ENCODE measurements around the gene ZNF346.

Gene ZNF346

DNA sequence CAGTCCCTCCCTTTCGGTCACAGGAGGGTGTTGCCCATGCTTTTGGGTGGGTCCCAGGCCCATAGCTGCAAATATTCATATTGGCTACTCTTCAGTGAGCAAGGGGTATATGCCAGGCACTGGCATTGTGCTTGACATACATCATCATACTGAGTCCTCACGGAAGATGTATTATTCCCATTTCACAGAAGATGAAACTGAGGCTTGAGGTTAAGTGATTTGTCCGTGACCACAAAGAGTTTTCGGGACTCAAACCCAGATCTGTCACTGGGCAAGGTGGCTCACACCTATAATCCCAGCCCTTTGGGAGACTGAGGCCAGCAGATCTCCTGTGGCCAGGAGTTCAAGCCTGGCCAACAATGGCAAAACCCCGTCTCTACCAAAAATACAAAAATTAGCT lies 57.8 kb downstream of the ZNF346 start:
- H3K27me3 ChIP-seq: no peaks in the 10 kb centered on the region
- no peaks in the 10 kb centered on the region for H4K20me1 ChIP-seq
- no peak for TF ChIP-seq Cebpa-rat (IDR thresholded peaks at IDR 0.05)
- H3K4me3 ChIP-seq: no peak overlapping the region
- peaks cover 8% of the 10 kb centered on the region; the same call in 1 of the 2 replicates for H3K36me3 ChIP-seq
- no peak overlapping the region for H3K27ac ChIP-seq
- peaks cover 23% of the 10 kb centered on the region for H3K4me1 ChIP-seq
- no peaks in the 10 kb centered on the region for H3K9me3 ChIP-seq
- H3K9ac ChIP-seq: no peak overlapping the region
- no peak overlapping the region for H3K4me2 ChIP-seq

DNA sequence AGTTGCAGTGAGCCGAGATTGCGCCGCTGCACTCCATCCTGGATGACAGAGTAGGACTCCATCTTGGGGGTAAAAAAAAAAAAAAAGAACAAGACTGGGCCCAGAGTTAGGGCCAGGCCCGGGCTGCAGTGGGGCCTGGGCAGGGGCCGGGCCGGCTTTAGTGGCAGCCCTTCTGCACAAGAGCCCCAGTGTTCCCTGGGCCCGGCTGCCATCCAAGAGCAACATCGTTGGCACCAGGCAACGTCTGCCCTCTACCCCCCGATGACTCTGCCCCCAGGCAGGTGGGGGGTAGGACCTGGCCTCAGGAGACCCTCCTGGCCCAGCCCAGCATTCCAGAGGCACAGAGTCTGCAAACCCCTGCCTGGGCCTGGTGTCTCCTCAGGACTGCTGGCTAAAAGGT lies 59.4 kb downstream of the ZNF346 start:
- Histone ChIP-seq H3K4me1 (peaks cover 36% of the 10 kb centered on the region), H3K9ac (no peak overlapping the region), H3K4me3 (no peak overlapping the region), H4K20me1 (no peaks in the 10 kb centered on the region), H3K27ac (no peak overlapping the region), H3K36me3 (no peaks in the 10 kb centered on the region), H3K27me3 (no peaks in the 10 kb centered on the region), H3K4me2 (no peak overlapping the region), H3K9me3 (no peaks in the 10 kb centered on the region)
- no peak for TF ChIP-seq Cebpa-rat (IDR thresholded peaks at IDR 0.05)

- Histone ChIP-seq H3K9me3 (no peaks in the 10 kb centered on the region), H3K4me3 (no peak overlapping the region), H3K36me3 (no peaks in the 10 kb centered on the region), H3K27ac (no peak overlapping the region), H4K20me1 (no peaks in the 10 kb centered on the region), H3K27me3 (no peaks in the 10 kb centered on the region), H3K9ac (no peak overlapping the region), H3K4me2 (no peak overlapping the region), H3K4me1 (peaks cover 48% of the 10 kb centered on the region)
- TF ChIP-seq Cebpa-rat (IDR thresholded peaks at IDR 0.05): no peak
Measured at GRCh38 chr5:177083357-177083756, 60.9 kb downstream of the ZNF346 start.

GRCh38 chr5:177084175-177084574 lies 61.7 kb downstream of the ZNF346 start:
- TF ChIP-seq Cebpa-rat (IDR thresholded peaks at IDR 0.05): no peak
- Histone ChIP-seq H3K4me3 (no peak overlapping the region), H3K36me3 (no peaks in the 10 kb centered on the region), H3K4me2 (no peak overlapping the region; the same call in 1 of the 2 replicates), H3K9me3 (no peaks in the 10 kb centered on the region), H4K20me1 (no peaks in the 10 kb centered on the region), H3K27me3 (no peaks in the 10 kb centered on the region), H3K27ac (no peak overlapping the region), H3K9ac (no peak overlapping the region), H3K4me1 (peaks cover 53% of the 10 kb centered on the region)

DNA sequence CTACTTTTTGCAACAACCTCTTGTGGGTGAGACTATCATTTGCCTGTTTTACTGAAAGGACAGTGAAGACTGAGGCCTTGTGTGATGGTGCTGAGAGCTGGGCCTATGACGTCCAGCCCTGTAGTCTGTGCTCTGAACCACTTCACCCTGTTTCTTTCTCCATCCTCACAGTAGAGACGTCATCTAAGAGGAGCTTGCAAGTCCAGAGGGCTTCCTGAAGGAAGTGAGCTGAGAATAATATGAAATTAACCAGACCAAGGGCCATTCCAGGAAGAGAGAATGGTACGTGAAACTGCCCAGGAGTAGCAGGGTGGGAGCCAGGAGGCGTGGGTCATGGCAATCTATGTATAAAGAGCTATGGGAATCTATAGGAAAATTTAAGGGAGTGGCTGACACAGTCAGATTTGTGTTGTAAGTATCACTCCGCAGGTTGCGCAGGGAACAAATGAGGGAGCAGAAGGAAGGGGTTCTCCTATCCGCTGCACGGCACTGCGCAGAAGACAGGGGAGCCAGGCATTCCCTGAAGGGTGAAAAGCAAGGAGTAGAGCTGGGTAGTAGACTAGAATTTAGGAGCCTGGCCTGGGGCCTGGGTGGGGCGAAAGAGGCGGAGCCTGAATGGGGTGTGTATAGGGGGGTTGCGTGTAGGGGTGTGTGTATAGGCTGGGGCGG lies 63.6 kb downstream of the ZNF346 start:
- Histone ChIP-seq H3K27me3 (no peaks in the 10 kb centered on the region), H3K9me3 (no peaks in the 10 kb centered on the region), H3K4me3 (no peak overlapping the region), H4K20me1 (no peaks in the 10 kb centered on the region), H3K4me1 (peaks cover 58% of the 10 kb centered on the region), H3K4me2 (peak overlapping the region; percentile 73), H3K36me3 (no peaks in the 10 kb centered on the region), H3K9ac (no peak overlapping the region), H3K27ac (peak overlapping the region; percentile 28; the same call in 1 of the 2 replicates)
- TF ChIP-seq Cebpa-rat (IDR thresholded peaks at IDR 0.05): no peak

DNA sequence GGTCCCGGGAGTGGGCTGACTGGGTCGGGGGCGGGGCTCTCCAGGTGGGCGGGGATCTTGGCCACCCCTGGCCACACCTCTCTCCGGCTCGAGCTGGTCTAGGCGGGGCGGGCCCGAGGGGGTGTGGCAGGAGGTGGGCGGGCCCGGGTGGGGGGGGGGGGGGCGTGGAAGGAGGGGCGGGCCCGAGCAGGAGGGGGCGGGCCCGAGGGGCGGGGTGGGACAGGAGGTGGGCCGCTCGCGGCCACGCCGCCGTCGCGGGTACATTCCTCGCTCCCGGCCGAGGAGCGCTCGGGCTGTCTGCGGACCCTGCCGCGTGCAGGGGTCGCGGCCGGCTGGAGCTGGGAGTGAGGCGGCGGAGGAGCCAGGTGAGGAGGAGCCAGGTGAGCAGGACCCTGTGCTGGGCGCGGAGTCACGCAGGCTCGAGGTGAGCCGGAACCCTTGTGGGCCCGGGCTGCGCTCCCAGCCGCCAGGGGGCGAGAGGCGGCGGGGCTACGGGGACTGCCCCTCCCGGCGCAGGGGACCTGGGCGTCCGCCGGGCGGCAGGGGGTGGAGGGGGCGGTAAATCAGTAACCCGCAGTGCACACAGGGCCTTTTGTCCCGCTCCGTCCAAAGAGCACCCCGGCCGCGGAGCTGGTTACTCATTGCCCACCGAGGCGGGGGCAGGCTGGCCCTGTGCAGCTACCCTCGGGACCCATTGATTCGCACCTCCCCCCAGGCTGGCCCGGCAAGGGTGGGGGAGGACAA lies 64.3 kb downstream of the ZNF346 start, which contains the start of gene FGFR4:
Gene FGFR4, plus strand, starts transcription at position 262 of the 744 bp plus-strand sequence. CDS start 2,688 bp downstream, outside the sequence.
- H3K9ac ChIP-seq: peak within 1 kb of the TSS; percentile 68; the same call in 1 of the 2 replicates
- H3K4me3 ChIP-seq: peak within 1 kb of the TSS; percentile 64
- peak within 1 kb of the TSS; percentile 82 for H3K4me2 ChIP-seq
- H3K36me3 ChIP-seq: no peaks in the 10 kb centered on the region
- no peaks in the 10 kb centered on the region for H3K9me3 ChIP-seq
- peak within 1 kb of the TSS; percentile 56; the same call in 1 of the 2 replicates for H3K27ac ChIP-seq
- no peaks in the 10 kb centered on the region for H3K27me3 ChIP-seq
- H3K4me1 ChIP-seq: peaks cover 58% of the 10 kb centered on the region
- TF ChIP-seq Cebpa-rat (IDR thresholded peaks at IDR 0.05): no peak
- H4K20me1 ChIP-seq: no peaks in the 10 kb centered on the region

GRCh38 chr5:177087398-177088005 lies 65.0 kb downstream of the ZNF346 start:
- H3K27me3 ChIP-seq: no peaks in the 10 kb centered on the region
- peak overlapping the region; percentile 64 for H3K4me3 ChIP-seq
- no peaks in the 10 kb centered on the region for H4K20me1 ChIP-seq
- peak overlapping the region; percentile 68; the same call in 1 of the 2 replicates for H3K9ac ChIP-seq
- TF ChIP-seq Cebpa-rat (IDR thresholded peaks at IDR 0.05): no peak
- H3K4me2 ChIP-seq: peak overlapping the region; percentile 82
- no peaks in the 10 kb centered on the region for H3K9me3 ChIP-seq
- peak overlapping the region; percentile 56; the same call in 1 of the 2 replicates for H3K27ac ChIP-seq
- no peaks in the 10 kb centered on the region for H3K36me3 ChIP-seq
- peaks cover 58% of the 10 kb centered on the region for H3K4me1 ChIP-seq

GRCh38 chr5:177089127-177089526 lies 66.6 kb downstream of the ZNF346 start:
- Histone ChIP-seq H3K9me3 (no peaks in the 10 kb centered on the region), H3K36me3 (no peaks in the 10 kb centered on the region), H3K4me3 (no peak overlapping the region), H3K4me1 (peaks cover 55% of the 10 kb centered on the region), H3K4me2 (peak overlapping the region; percentile 75), H4K20me1 (no peaks in the 10 kb centered on the region), H3K9ac (peak overlapping the region; percentile 26; the same call in 1 of the 2 replicates), H3K27ac (no peak overlapping the region), H3K27me3 (no peaks in the 10 kb centered on the region)
- TF ChIP-seq Cebpa-rat (IDR thresholded peaks at IDR 0.05): no peak

DNA sequence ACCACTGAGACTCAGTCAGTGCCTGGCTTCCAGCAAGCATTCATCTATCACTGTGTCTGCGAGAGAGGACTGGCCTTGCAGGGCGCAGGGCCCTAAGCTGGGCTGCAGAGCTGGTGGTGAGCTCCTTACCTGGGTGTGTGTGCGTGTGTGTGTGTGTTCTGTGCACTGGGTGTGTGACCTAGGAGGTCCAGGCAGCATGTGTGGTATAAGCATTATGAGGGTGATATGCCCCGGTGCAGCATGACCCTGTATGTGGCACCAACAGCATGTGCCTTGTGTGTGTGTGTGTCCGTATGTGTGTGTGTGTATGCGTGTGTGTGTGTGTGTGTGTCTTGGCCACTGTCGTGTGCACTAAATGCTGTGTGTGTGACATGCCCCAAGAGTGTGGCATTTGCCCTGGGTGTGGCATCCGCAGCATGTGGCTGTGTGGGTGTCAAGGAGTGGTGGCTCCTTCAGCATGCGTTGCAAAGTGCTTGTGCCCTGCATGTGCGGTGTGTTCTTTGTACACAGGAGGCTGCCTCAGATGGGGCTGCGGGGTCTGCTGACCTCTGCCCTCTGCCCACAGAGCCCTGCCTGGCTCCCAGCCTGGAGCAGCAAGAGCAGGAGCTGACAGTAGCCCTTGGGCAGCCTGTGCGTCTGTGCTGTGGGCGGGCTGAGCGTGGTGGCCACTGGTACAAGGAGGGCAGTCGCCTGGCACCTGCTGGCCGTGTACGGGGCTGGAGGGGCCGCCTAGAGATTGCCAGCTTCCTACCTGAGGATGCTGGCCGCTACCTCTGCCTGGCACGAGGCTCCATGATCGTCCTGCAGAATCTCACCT lies 67.5 kb downstream of the ZNF346 start:
- no peaks in the 10 kb centered on the region for H3K36me3 ChIP-seq
- H3K4me3 ChIP-seq: no peak overlapping the region
- H3K9ac ChIP-seq: peak overlapping the region; percentile 26; the same call in 1 of the 2 replicates
- peaks cover 53% of the 10 kb centered on the region for H3K4me1 ChIP-seq
- H3K27me3 ChIP-seq: no peaks in the 10 kb centered on the region
- H3K9me3 ChIP-seq: no peaks in the 10 kb centered on the region
- peak overlapping the region; percentile 75 for H3K4me2 ChIP-seq
- no peaks in the 10 kb centered on the region for H4K20me1 ChIP-seq
- H3K27ac ChIP-seq: no peak overlapping the region
- no peak for TF ChIP-seq Cebpa-rat (IDR thresholded peaks at IDR 0.05)
